Suprapubic skin (tissue), 4 donors: ENCODE results near the gene CDH13. TPM values are rescaled to one million over a fixed set of nuclear protein-coding genes. Genes with fewer than 3 reads are reported as not detected.

Experiments used
- DNase-seq, 2 donors: peaks; one replicate each; pipeline ENCODE4 v3.0.0-alpha.2; 2019; ENCODE audit warnings: low spot score in 2 of 2
- H3K27ac ChIP-seq: fragments of 200-600 bp; sonication (generic); one replicate; pipeline ENCODE4 v1.5.1; 2019
- H3K27me3 ChIP-seq: fragments of 200-600 bp; sonication (generic); one replicate; pipeline ENCODE4 v1.5.1; 2019
- H3K36me3 ChIP-seq: fragments of 200-600 bp; sonication (generic); one replicate; pipeline ENCODE4 v1.5.1; 2019
- H3K4me1 ChIP-seq: fragments of 200-600 bp; sonication (generic); one replicate; pipeline ENCODE4 v1.5.1; 2019
- H3K4me3 ChIP-seq: fragments of 200-600 bp; sonication (generic); one replicate; pipeline ENCODE4 v1.5.1; 2019; ENCODE audit warnings: mild to moderate bottlenecking
- H3K9me3 ChIP-seq: fragments of 200-600 bp; sonication (generic); one replicate; pipeline ENCODE4 v1.5.1; 2019
- CTCF ChIP-seq, 2 donors: fragments of 200-600 bp in 1 of 2; fragments of 450-650 bp in 1 of 2; sonication (generic) in 1 of 2; IDR thresholded peaks; one replicate each; pipeline ENCODE4 v1.5.1; 2016 to 2019; ENCODE audit warnings: antibody characterized with exemption in 2 of 2, mild to moderate bottlenecking in 1 of 2, moderate library complexity in 1 of 2
- EP300 ChIP-seq: sonication (generic); formaldehyde crosslinking; IDR thresholded peaks from one replicate; pipeline ENCODE4 v1.6.1; 2017; ENCODE audit warnings: antibody characterized with exemption
- POLR2A ChIP-seq, 2 donors: fragments of 450-650 bp; IDR thresholded peaks; one replicate each; pipeline ENCODE4 v1.6.1; 2017; ENCODE audit warnings: antibody characterized with exemption in 2 of 2, mild to moderate bottlenecking in 2 of 2, moderate library complexity in 2 of 2
- POLR2AphosphoS5 ChIP-seq, 3 donors: sonication (generic); formaldehyde crosslinking; IDR thresholded peaks; one replicate each; pipeline ENCODE4 v1.6.1; 2017; ENCODE audit warnings: antibody characterized with exemption in 3 of 3
- WGBS: methylation state at CpG from one replicate; pipeline ENCODE4 v1.1.5; 2018; 5-methylcytosine and 5-hydroxymethylcytosine counted together
- total RNA-seq, 4 donors: library from RNA; depleted of rRNA; stranded (reverse); fragments of >200 nt; gene quantifications; one replicate each; pipeline ENCODE4 v1.1.0, GENCODE V29; 2016

Gene CDH13
- total RNA-seq, 4 donors from 2014 or later = 90.4 to 176 (median 139) TPM

DNA sequence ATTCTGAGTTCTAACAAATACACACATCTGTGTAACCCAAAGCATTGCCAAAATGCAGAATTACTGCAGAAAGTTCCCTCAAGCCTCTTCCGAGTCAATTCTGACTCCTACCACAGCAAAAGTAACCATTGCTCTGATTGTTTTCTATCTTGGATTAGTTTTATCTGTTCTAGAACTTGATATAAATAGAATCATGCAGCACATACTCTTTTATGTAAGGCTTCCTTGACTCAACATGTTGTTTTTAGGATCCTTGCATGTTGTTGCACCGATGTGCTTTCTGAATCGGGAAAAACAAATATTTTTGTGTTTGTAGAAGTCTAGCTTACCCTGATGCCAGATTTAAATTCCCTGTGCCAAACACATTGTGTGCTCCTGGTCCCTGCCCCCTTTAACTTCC is 140.4 kb downstream of the CDH13 start:
- H3K9me3 ChIP-seq = no peaks in the 10 kb centered on the region
- H3K27me3 ChIP-seq = no peaks in the 10 kb centered on the region
- no peaks in the 10 kb centered on the region for H3K36me3 ChIP-seq
- no peak for DNase-seq
- TF ChIP-seq EP300 (no peak), CTCF (IDR thresholded peaks at IDR 0.05) (no peak)
- peaks cover 4% of the 10 kb centered on the region for H3K4me1 ChIP-seq
- no peak overlapping the region for H3K27ac ChIP-seq
- no peak overlapping the region for H3K4me3 ChIP-seq
- WGBS = 79% methylated on average over 3 of the region's 3 CpGs

GRCh38 chr16:82767808-82768207 is 141.0 kb downstream of the CDH13 start:
- H3K27me3 ChIP-seq = no peaks in the 10 kb centered on the region
- 95% methylated on average over 4 of the region's 4 CpGs for WGBS
- H3K36me3 ChIP-seq = no peaks in the 10 kb centered on the region
- TF ChIP-seq EP300 (no peak), POLR2A (IDR thresholded peaks at IDR 0.05) (no peak), CTCF (IDR thresholded peaks at IDR 0.05) (no peak), POLR2AphosphoS5 (IDR thresholded peaks at IDR 0.05) (no peak)
- no peaks in the 10 kb centered on the region for H3K4me1 ChIP-seq
- no peak for DNase-seq
- no peaks in the 10 kb centered on the region for H3K9me3 ChIP-seq
- H3K27ac ChIP-seq = no peak overlapping the region
- H3K4me3 ChIP-seq = no peak overlapping the region

DNA sequence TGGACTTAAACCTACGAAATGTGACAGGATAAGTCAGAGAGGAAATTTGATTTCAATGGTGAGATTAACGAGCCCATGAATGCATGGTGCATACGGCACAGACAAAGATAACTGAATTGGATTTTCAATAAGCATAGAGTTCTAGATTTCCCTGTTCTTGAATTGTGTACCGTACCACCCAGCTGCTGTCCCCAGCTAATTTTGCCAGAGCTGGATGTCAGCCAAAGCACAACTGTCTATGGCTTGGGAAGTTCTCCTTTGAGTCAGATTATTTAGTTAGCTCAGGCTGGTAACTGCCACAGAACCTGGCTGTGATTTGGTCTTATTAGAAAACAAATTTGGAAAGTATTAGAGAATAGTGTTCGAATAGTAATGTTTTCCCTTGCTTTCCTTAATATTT is 143.1 kb downstream of the CDH13 start:
- Histone ChIP-seq H3K4me3 (no peak overlapping the region), H3K27me3 (no peaks in the 10 kb centered on the region), H3K9me3 (no peaks in the 10 kb centered on the region), H3K36me3 (no peaks in the 10 kb centered on the region), H3K4me1 (no peaks in the 10 kb centered on the region), H3K27ac (no peak overlapping the region)
- TF ChIP-seq EP300 (no peak), CTCF (IDR thresholded peaks at IDR 0.05) (no peak), POLR2A (IDR thresholded peaks at IDR 0.05) (no peak), POLR2AphosphoS5 (IDR thresholded peaks at IDR 0.05) (no peak)
- DNase-seq = no peak
- 84% methylated on average over 5 of the region's 5 CpGs for WGBS

- 92% methylated on average over 3 of the region's 3 CpGs for WGBS
- H3K27ac ChIP-seq = no peak overlapping the region
- H3K4me3 ChIP-seq = no peak overlapping the region
- DNase-seq = no peak
- no peaks in the 10 kb centered on the region for H3K9me3 ChIP-seq
- TF ChIP-seq CTCF (IDR thresholded peaks at IDR 0.05) = no peak
- no peak for TF ChIP-seq POLR2A (IDR thresholded peaks at IDR 0.05)
- TF ChIP-seq EP300 = no peak
- TF ChIP-seq POLR2AphosphoS5 (IDR thresholded peaks at IDR 0.05) = no peak
- no peaks in the 10 kb centered on the region for H3K27me3 ChIP-seq
- no peaks in the 10 kb centered on the region for H3K4me1 ChIP-seq
- no peaks in the 10 kb centered on the region for H3K36me3 ChIP-seq
These were observed 145.4 kb downstream of the CDH13 start for GRCh38 chr16:82772215-82772614.

- Histone ChIP-seq H3K36me3 (no peaks in the 10 kb centered on the region), H3K9me3 (no peaks in the 10 kb centered on the region), H3K4me3 (no peak overlapping the region), H3K27ac (no peak overlapping the region), H3K27me3 (no peaks in the 10 kb centered on the region), H3K4me1 (no peaks in the 10 kb centered on the region)
- WGBS = 56% methylated on average over 1 of the region's 1 CpG
- DNase-seq = no peak
- TF ChIP-seq CTCF (IDR thresholded peaks at IDR 0.05) = no peak
- no peak for TF ChIP-seq POLR2AphosphoS5 (IDR thresholded peaks at IDR 0.05)
- TF ChIP-seq POLR2A (IDR thresholded peaks at IDR 0.05) = no peak
- TF ChIP-seq EP300 = no peak
These were observed 146.2 kb downstream of the CDH13 start for GRCh38 chr16:82773018-82773417.
